ENCODE results near the gene ATCAY. TPM values are rescaled to one million over a fixed set of nuclear protein-coding genes. Genes with fewer than 3 reads are reported as not detected.

The ATCAY gene
- total RNA-seq, 2 experiments from 2014 or later: not detected

- H3K36me3 Mint-ChIP-seq (ENCODE audit: low read depth): no peaks in the 10 kb centered on the region
- Histone ChIP-seq H3K27me3 (ENCODE audit: control insufficient read depth in 1 of 2, insufficient read depth in 2 of 2, low read length in 2 of 2) (no peaks in the 10 kb centered on the region), H3K36me3 (ENCODE audit: insufficient read depth, low read length) (no peaks in the 10 kb centered on the region), H3K27ac (ENCODE audit: low read depth in 1 of 2, low read length in 2 of 2) (no peak overlapping the region), H3K4me3 (ENCODE audit: low read length) (no peak overlapping the region), H3K4me1 (ENCODE audit: insufficient read depth, low read length) (peaks cover 4% of the 10 kb centered on the region), H3K9me3 (ENCODE audit: control insufficient read depth in 1 of 2, insufficient read depth in 1 of 2, low read length in 2 of 2) (peaks cover 7 to 13% of the 10 kb centered on the region in 2 experiments)
- H3K4me3 Mint-ChIP-seq: no peak overlapping the region
- H3K27ac Mint-ChIP-seq: no peak overlapping the region
- CTCF ChIA-PET: interaction anchor here (1.4 kb wide), 1 partner anchor 87 kb away, joined by 5 read pairs; the partner anchor contains the start of gene MRPL54
- DNase-seq (no peak), ATAC-seq (ENCODE audit: poor library complexity) (no peak)
- H3K9me3 Mint-ChIP-seq: no peaks in the 10 kb centered on the region
- TF ChIP-seq CTCF (IDR thresholded peaks at IDR 0.05): no peak
- no peaks in the 10 kb centered on the region for H3K27me3 Mint-ChIP-seq
- H3K4me1 Mint-ChIP-seq (ENCODE audit: low read depth): no peaks in the 10 kb centered on the region
- intact Hi-C loops (cut with DNase I, micrococcal nuclease): loop anchor here (10.0 kb wide), 2 partner anchors 185 to 255 kb away; no protein-coding TSS in a partner anchor
- POLR2A ChIA-PET: no interaction called here
Measured at GRCh38 chr19:3849787-3850186, 30.7 kb upstream of the ATCAY start.

- Histone ChIP-seq H3K27me3 (ENCODE audit: control insufficient read depth in 1 of 2, insufficient read depth in 2 of 2, low read length in 2 of 2) (no peaks in the 10 kb centered on the region), H3K27ac (ENCODE audit: low read depth in 1 of 2, low read length in 2 of 2) (no peak overlapping the region), H3K9me3 (ENCODE audit: control insufficient read depth in 1 of 2, insufficient read depth in 1 of 2, low read length in 2 of 2) (peaks cover 7 to 13% of the 10 kb centered on the region in 2 experiments), H3K4me3 (ENCODE audit: low read length) (no peak overlapping the region), H3K36me3 (ENCODE audit: insufficient read depth, low read length) (no peaks in the 10 kb centered on the region), H3K4me1 (ENCODE audit: insufficient read depth, low read length) (peaks cover 4% of the 10 kb centered on the region)
- H3K36me3 Mint-ChIP-seq (ENCODE audit: low read depth): no peaks in the 10 kb centered on the region
- TF ChIP-seq CTCF (IDR thresholded peaks at IDR 0.05): no peak
- ChIA-PET CTCF (no interaction called here), POLR2A (no interaction called here)
- H3K9me3 Mint-ChIP-seq: no peaks in the 10 kb centered on the region
- no peak for DNase-seq
- intact Hi-C loops (cut with DNase I, micrococcal nuclease): no loop called here
- ATAC-seq (ENCODE audit: poor library complexity): no peak
- no peaks in the 10 kb centered on the region for H3K4me1 Mint-ChIP-seq (ENCODE audit: low read depth)
- no peaks in the 10 kb centered on the region for H3K27me3 Mint-ChIP-seq
- no peak overlapping the region for H3K27ac Mint-ChIP-seq
- H3K4me3 Mint-ChIP-seq: no peak overlapping the region
Measured at GRCh38 chr19:3850320-3850972, 30.0 kb upstream of the ATCAY start.

- no peaks in the 10 kb centered on the region for H3K9me3 Mint-ChIP-seq
- Histone ChIP-seq H3K4me3 (ENCODE audit: low read length) (no peak overlapping the region), H3K9me3 (ENCODE audit: control insufficient read depth in 1 of 2, insufficient read depth in 1 of 2, low read length in 2 of 2) (peaks cover 7 to 13% of the 10 kb centered on the region in 2 experiments), H3K27me3 (ENCODE audit: control insufficient read depth in 1 of 2, insufficient read depth in 2 of 2, low read length in 2 of 2) (no peaks in the 10 kb centered on the region), H3K27ac (ENCODE audit: low read depth in 1 of 2, low read length in 2 of 2) (no peak overlapping the region), H3K36me3 (ENCODE audit: insufficient read depth, low read length) (no peaks in the 10 kb centered on the region), H3K4me1 (ENCODE audit: insufficient read depth, low read length) (peaks cover 4% of the 10 kb centered on the region)
- no peak for ATAC-seq (ENCODE audit: poor library complexity)
- no peak overlapping the region for H3K27ac Mint-ChIP-seq
- no peak for TF ChIP-seq CTCF (IDR thresholded peaks at IDR 0.05)
- ChIA-PET CTCF (no interaction called here), POLR2A (no interaction called here)
- DNase-seq: no peak
- H3K27me3 Mint-ChIP-seq: no peaks in the 10 kb centered on the region
- no peaks in the 10 kb centered on the region for H3K4me1 Mint-ChIP-seq (ENCODE audit: low read depth)
- no peaks in the 10 kb centered on the region for H3K36me3 Mint-ChIP-seq (ENCODE audit: low read depth)
- H3K4me3 Mint-ChIP-seq: no peak overlapping the region
- intact Hi-C loops (cut with DNase I, micrococcal nuclease): loop anchor here in 1 of 2 experiments (1.0 kb wide), 1 partner anchor 353 kb away; no protein-coding TSS in a partner anchor
Measured at GRCh38 chr19:3851254-3852176, 29.0 kb upstream of the ATCAY start.
